Right lobe of liver (tissue), 4 donors: ENCODE measurements around the gene RBSN.

Experiments
- POLR2A ChIP-seq: fragments of 450-650 bp; IDR thresholded peaks from one replicate; pipeline ENCODE4 v1.6.1; 2017; ENCODE audit warnings: antibody characterized with exemption, mild to moderate bottlenecking
- TF ChIP-seq, protein P1 (sequence below), 4 donors: fragments of 200-600 bp in 3 of 4; fragments of 450-650 bp in 1 of 4; IDR thresholded peaks; one replicate each; pipeline versions ENCODE4 v1.5.1 to v1.8.0; 2016 to 2022; ENCODE audit warnings: antibody characterized with exemption in 4 of 4, mild to moderate bottlenecking in 2 of 4
- donor health status: DM: no; HTN: no; CAD: no.
- donor health status: DM: no; HTN: no; CAD: no.
- donor health status: DM: no; HTN: yes; CAD: no.

DNA sequence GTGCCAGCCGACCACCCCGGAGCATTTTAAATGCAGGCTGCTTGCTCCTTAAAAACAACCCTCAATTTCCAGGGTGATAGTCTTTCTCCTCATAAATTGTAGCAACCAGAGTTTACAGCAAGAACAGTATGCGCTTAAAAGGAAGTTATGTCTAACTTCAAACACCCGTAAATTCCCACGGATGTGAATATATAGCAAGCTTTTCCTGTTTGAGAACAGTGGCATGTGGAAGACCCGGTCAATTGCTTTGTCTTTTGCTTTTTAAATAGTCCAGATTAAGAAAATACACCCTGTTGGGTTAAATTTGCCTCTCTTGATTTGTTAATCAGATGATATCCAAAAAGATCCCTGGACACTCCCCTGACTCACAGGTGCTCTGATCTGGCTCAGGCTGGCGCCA lies 54.6 kb downstream of the RBSN start:
- TF ChIP-seq, protein P1, sequence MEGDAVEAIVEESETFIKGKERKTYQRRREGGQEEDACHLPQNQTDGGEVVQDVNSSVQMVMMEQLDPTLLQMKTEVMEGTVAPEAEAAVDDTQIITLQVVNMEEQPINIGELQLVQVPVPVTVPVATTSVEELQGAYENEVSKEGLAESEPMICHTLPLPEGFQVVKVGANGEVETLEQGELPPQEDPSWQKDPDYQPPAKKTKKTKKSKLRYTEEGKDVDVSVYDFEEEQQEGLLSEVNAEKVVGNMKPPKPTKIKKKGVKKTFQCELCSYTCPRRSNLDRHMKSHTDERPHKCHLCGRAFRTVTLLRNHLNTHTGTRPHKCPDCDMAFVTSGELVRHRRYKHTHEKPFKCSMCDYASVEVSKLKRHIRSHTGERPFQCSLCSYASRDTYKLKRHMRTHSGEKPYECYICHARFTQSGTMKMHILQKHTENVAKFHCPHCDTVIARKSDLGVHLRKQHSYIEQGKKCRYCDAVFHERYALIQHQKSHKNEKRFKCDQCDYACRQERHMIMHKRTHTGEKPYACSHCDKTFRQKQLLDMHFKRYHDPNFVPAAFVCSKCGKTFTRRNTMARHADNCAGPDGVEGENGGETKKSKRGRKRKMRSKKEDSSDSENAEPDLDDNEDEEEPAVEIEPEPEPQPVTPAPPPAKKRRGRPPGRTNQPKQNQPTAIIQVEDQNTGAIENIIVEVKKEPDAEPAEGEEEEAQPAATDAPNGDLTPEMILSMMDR (IDR thresholded peaks at IDR 0.05) = no peak
- TF ChIP-seq POLR2A = no peak
